Measurements from ENCODE around the gene CRTC1. TPM values are rescaled to one million over a fixed set of nuclear protein-coding genes. Genes with fewer than 3 reads are reported as not detected.

The CRTC1 gene
- total RNA-seq, 1 experiment from 2014 or later = 3.7 TPM

GRCh38 chr19:18736415-18737336 lies 53.2 kb downstream of the CRTC1 start:
- H4K20me1 ChIP-seq (ENCODE audit: insufficient read depth, low read depth, low read length) = no peaks in the 10 kb centered on the region
- H2AFZ ChIP-seq (ENCODE audit: low read length) = no peak overlapping the region
- no peak for DNase-seq

GRCh38 chr19:18737337-18737953 lies 54.0 kb downstream of the CRTC1 start:
- Histone ChIP-seq H3K27me3 (ENCODE audit: low read length) (no peaks in the 10 kb centered on the region), H3K4me2 (ENCODE audit: low read depth, low read length, poor library complexity, severe bottlenecking) (no peak overlapping the region), H3K4me3 (ENCODE audit: low read length) (no peak overlapping the region), H3K9me2 (replicated peaks; ENCODE audit: insufficient read depth, low read length) (no peaks in the 10 kb centered on the region), H2AFZ (ENCODE audit: low read length) (no peak overlapping the region), H3K27ac (ENCODE audit: low read length) (no peak overlapping the region), H3K9me3 (ENCODE audit: low read length) (no peaks in the 10 kb centered on the region), H3K79me2 (ENCODE audit: low read length) (no peaks in the 10 kb centered on the region), H3K9ac (ENCODE audit: low read length) (no peak overlapping the region), H3K36me3 (ENCODE audit: insufficient read depth, low read length) (no peaks in the 10 kb centered on the region), H4K20me1 (ENCODE audit: insufficient read depth, low read depth, low read length) (no peaks in the 10 kb centered on the region), H3K4me1 (ENCODE audit: low read length) (peaks cover 3% of the 10 kb centered on the region; the same call in 1 of the 2 replicates)
- no peak for DNase-seq

More at GRCh38 chr19:18736415-18737336, 53.2 kb downstream of the CRTC1 start:
- H3K9ac ChIP-seq (ENCODE audit: low read length) = no peak overlapping the region
- H3K4me3 ChIP-seq (ENCODE audit: low read length) = no peak overlapping the region
- no peaks in the 10 kb centered on the region for H3K9me3 ChIP-seq (ENCODE audit: low read length)
- no peaks in the 10 kb centered on the region for H3K36me3 ChIP-seq (ENCODE audit: insufficient read depth, low read length)
- no peaks in the 10 kb centered on the region for H3K79me2 ChIP-seq (ENCODE audit: low read length)
- H3K27me3 ChIP-seq (ENCODE audit: low read length) = no peaks in the 10 kb centered on the region
- peaks cover 3% of the 10 kb centered on the region; the same call in 1 of the 2 replicates for H3K4me1 ChIP-seq (ENCODE audit: low read length)
- H3K27ac ChIP-seq (ENCODE audit: low read length) = no peak overlapping the region
- no peak overlapping the region for H3K4me2 ChIP-seq (ENCODE audit: low read depth, low read length, poor library complexity, severe bottlenecking)
- no peaks in the 10 kb centered on the region for H3K9me2 ChIP-seq (replicated peaks; ENCODE audit: insufficient read depth, low read length)

- Histone ChIP-seq H3K79me2 (ENCODE audit: low read length) (no peaks in the 10 kb centered on the region), H3K4me2 (ENCODE audit: low read depth, low read length, poor library complexity, severe bottlenecking) (no peak overlapping the region), H3K4me1 (ENCODE audit: low read length) (peaks cover 3% of the 10 kb centered on the region; the same call in 1 of the 2 replicates), H3K27ac (ENCODE audit: low read length) (no peak overlapping the region), H3K9me3 (ENCODE audit: low read length) (no peaks in the 10 kb centered on the region), H2AFZ (ENCODE audit: low read length) (no peak overlapping the region), H3K4me3 (ENCODE audit: low read length) (no peak overlapping the region), H4K20me1 (ENCODE audit: insufficient read depth, low read depth, low read length) (no peaks in the 10 kb centered on the region), H3K9ac (ENCODE audit: low read length) (no peak overlapping the region), H3K27me3 (ENCODE audit: low read length) (no peaks in the 10 kb centered on the region), H3K9me2 (replicated peaks; ENCODE audit: insufficient read depth, low read length) (no peaks in the 10 kb centered on the region), H3K36me3 (ENCODE audit: insufficient read depth, low read length) (no peaks in the 10 kb centered on the region)
- DNase-seq = no peak
These were observed 54.5 kb downstream of the CRTC1 start for GRCh38 chr19:18737954-18738351.

GRCh38 chr19:18738961-18739690 lies 55.6 kb downstream of the CRTC1 start:
- no peaks in the 10 kb centered on the region for H3K9me3 ChIP-seq (ENCODE audit: low read length)
- H2AFZ ChIP-seq (ENCODE audit: low read length) = no peak overlapping the region
- no peak overlapping the region for H3K27ac ChIP-seq (ENCODE audit: low read length)
- H3K4me3 ChIP-seq (ENCODE audit: low read length) = no peak overlapping the region
- H3K79me2 ChIP-seq (ENCODE audit: low read length) = no peaks in the 10 kb centered on the region
- no peaks in the 10 kb centered on the region for H4K20me1 ChIP-seq (ENCODE audit: insufficient read depth, low read depth, low read length)
- H3K4me1 ChIP-seq (ENCODE audit: low read length) = peaks cover 3% of the 10 kb centered on the region; the same call in 1 of the 2 replicates
- H3K27me3 ChIP-seq (ENCODE audit: low read length) = no peaks in the 10 kb centered on the region
- no peak overlapping the region for H3K4me2 ChIP-seq (ENCODE audit: low read depth, low read length, poor library complexity, severe bottlenecking)
- no peaks in the 10 kb centered on the region for H3K9me2 ChIP-seq (replicated peaks; ENCODE audit: insufficient read depth, low read length)
- H3K9ac ChIP-seq (ENCODE audit: low read length) = no peak overlapping the region
- H3K36me3 ChIP-seq (ENCODE audit: insufficient read depth, low read length) = no peaks in the 10 kb centered on the region
- no peak for DNase-seq

DNA sequence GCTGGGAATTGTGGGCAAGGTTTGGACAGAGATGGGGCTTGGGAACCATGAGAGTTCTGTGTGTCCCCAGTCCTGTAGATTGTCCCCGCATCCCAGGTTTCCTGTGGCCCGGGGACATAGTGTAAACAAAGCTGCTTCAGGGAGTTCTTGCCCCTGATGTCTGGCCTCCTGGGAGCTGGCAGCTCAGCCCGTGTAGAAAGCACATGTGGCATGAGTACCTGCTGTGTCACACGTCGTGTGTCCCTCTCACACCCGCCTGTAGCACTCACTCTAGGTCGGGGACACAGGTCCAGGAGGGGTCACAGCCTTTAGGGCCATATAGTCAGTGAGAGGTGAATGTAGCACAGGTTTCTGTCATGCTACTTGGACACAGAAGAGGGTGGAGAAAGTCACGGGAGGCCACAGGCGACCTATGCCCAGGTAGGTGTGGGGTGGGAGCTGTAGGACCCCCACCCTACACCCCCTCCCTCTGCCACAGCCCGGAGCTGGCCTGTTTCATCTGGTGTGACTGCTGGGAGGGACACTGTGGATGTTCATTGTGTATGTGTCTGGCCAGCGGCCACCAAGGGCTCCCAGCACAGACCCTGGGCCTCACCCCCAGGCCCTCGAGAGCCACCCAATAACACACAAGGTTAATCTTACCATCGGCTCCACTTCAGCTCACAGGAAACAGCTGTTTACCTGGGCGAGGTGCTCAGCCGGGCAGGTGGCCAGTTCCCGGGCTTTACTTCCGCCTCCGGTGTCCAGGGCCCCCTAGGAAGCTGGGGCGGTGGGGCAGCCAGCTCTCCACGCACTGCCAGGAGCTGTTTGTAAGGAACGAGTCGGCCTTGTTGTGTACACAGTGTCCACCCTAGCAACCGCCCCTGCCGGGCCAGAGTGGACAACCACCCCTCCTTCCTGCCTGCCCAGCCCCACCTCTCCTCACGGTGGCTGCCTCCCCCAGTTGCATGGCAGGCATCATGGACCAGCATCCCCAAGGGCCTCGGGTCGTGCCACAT lies 57.9 kb downstream of the CRTC1 start:
- Histone ChIP-seq H3K4me1 (ENCODE audit: low read length) (no peaks in the 10 kb centered on the region), H3K79me2 (ENCODE audit: low read length) (no peaks in the 10 kb centered on the region), H3K9me3 (ENCODE audit: low read length) (no peaks in the 10 kb centered on the region), H4K20me1 (ENCODE audit: insufficient read depth, low read depth, low read length) (no peaks in the 10 kb centered on the region), H3K9me2 (replicated peaks; ENCODE audit: insufficient read depth, low read length) (no peaks in the 10 kb centered on the region), H3K27ac (ENCODE audit: low read length) (no peak overlapping the region), H3K9ac (ENCODE audit: low read length) (no peak overlapping the region), H3K4me3 (ENCODE audit: low read length) (no peak overlapping the region), H3K36me3 (ENCODE audit: insufficient read depth, low read length) (no peaks in the 10 kb centered on the region), H2AFZ (ENCODE audit: low read length) (no peak overlapping the region), H3K4me2 (ENCODE audit: low read depth, low read length, poor library complexity, severe bottlenecking) (no peak overlapping the region), H3K27me3 (ENCODE audit: low read length) (no peaks in the 10 kb centered on the region)
- DNase-seq = no peak

- no peaks in the 10 kb centered on the region for H4K20me1 ChIP-seq (ENCODE audit: insufficient read depth, low read depth, low read length)
- no peak overlapping the region for H3K4me3 ChIP-seq (ENCODE audit: low read length)
- H3K27ac ChIP-seq (ENCODE audit: low read length) = no peak overlapping the region
- DNase-seq = no peak
- no peaks in the 10 kb centered on the region for H3K9me2 ChIP-seq (replicated peaks; ENCODE audit: insufficient read depth, low read length)
- no peaks in the 10 kb centered on the region for H3K27me3 ChIP-seq (ENCODE audit: low read length)
- H3K36me3 ChIP-seq (ENCODE audit: insufficient read depth, low read length) = no peaks in the 10 kb centered on the region
- no peak overlapping the region for H3K9ac ChIP-seq (ENCODE audit: low read length)
- no peaks in the 10 kb centered on the region for H3K4me1 ChIP-seq (ENCODE audit: low read length)
- no peak overlapping the region for H3K4me2 ChIP-seq (ENCODE audit: low read depth, low read length, poor library complexity, severe bottlenecking)
- H3K79me2 ChIP-seq (ENCODE audit: low read length) = no peaks in the 10 kb centered on the region
- H2AFZ ChIP-seq (ENCODE audit: low read length) = no peak overlapping the region
- H3K9me3 ChIP-seq (ENCODE audit: low read length) = no peaks in the 10 kb centered on the region
These were observed 58.8 kb downstream of the CRTC1 start for GRCh38 chr19:18742324-18742723.

DNA sequence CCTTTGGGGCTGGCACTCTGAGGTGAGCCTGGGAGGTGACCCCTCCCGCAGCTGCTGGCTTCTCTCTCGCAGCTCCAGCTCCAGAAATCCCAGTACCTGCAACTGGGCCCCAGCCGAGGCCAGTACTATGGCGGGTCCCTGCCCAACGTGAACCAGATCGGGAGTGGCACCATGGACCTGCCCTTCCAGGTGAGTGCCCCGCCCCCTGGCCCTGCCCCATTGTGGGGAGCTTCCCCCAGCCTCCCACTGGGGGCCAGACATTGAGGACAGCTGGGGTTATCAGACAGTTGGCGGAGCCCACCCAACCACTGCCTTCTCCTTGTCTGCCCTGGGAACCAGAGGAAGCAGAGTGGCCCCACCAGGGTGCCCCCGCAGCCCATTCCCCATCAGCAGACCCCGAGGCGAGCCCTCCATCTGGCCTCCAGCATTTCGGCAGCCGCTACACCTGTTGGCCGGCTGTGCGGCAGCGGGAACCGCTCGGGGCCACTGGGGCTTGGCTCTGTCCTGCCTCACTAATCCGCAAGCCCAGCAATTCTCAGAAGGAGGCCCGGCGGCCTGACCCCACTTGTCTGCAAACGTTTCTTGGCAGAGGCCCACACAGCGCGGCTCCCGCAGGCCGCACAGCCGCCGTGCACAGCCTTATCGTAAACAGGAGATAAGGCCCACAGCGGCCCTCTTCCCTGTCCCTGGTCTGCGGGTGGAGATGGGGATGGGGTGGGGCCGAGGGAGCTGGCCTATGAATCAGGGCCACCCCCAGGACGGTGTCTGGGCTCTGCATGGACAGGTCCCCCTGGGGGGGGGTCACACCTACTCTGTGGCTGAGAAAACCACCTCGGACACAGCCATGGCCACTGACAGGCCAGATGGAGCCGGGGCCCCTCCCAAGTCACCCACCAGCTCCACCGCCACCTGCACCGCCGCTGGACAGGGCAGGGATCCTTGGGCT lies 59.6 kb downstream of the CRTC1 start:
- no peaks in the 10 kb centered on the region for H3K27me3 ChIP-seq (ENCODE audit: low read length)
- H2AFZ ChIP-seq (ENCODE audit: low read length) = no peak overlapping the region
- no peak overlapping the region for H3K27ac ChIP-seq (ENCODE audit: low read length)
- H3K9me3 ChIP-seq (ENCODE audit: low read length) = no peaks in the 10 kb centered on the region
- H3K9me2 ChIP-seq (replicated peaks; ENCODE audit: insufficient read depth, low read length) = no peaks in the 10 kb centered on the region
- no peaks in the 10 kb centered on the region for H3K36me3 ChIP-seq (ENCODE audit: insufficient read depth, low read length)
- no peak overlapping the region for H3K9ac ChIP-seq (ENCODE audit: low read length)
- no peaks in the 10 kb centered on the region for H3K4me1 ChIP-seq (ENCODE audit: low read length)
- no peak for DNase-seq
- H3K79me2 ChIP-seq (ENCODE audit: low read length) = no peaks in the 10 kb centered on the region
- H3K4me3 ChIP-seq (ENCODE audit: low read length) = no peak overlapping the region
- no peak overlapping the region for H3K4me2 ChIP-seq (ENCODE audit: low read depth, low read length, poor library complexity, severe bottlenecking)
- no peaks in the 10 kb centered on the region for H4K20me1 ChIP-seq (ENCODE audit: insufficient read depth, low read depth, low read length)

All from Karpas-422 (cell line).